Middle frontal gyrus (tissue), 1 donor: ENCODE data around the gene RAB6B.
A peak's percentile ranks its signal among the peaks of the same experiment; 100 is the strongest.

Experiments used
- DNase-seq: peaks from one replicate; pipeline ENCODE4 v3.0.0-alpha.2; 2015; ENCODE audit warnings: low spot score; ENCODE audit errors: extremely low spot score

The RAB6B gene

DNA sequence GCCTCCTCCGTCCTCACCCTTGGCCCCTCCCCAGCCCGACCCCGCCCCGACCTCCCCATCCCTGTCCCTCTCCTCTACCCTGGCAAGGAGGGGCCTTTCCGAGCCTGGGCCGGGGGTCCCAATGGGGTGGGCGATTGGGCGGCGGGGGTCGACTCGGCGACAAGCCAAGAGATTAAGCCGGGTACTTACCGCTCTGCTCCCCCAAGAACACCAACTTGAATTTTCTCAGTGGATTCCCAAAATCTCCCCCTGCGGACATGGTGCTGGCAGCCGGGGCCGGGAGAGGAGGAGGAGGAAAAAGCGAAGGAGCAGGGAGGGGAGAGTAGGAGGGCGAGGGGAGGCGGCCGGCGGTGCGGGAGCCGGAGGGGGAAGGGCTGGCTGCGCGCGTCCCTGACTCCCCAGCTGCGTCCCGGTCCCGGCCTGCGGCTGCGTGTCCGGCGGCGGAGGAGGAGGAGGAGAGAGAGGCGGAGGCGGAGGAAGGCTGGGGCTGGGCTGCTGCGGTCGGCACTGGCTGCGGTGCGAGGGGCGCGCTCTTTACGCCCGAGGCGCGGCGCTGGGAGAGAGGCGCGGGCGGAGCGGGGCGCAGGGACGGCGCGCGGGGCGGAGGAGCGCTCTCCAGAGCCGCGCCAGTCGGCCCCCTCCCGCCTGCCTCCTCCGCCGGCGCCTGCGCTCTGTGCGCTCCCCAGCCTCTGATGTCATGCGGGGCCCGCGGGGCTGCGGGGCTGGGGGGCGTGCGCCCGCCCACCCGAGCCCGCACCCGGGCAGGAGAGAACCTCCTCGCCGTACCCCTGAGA is at the start of gene RAB6B:
RAB6B (minus strand) TSS at position 675 of the 794 bp plus-strand sequence; CDS start at position 259, 416 bp downstream.
- DNase-seq, result peak; percentile 56

DNA sequence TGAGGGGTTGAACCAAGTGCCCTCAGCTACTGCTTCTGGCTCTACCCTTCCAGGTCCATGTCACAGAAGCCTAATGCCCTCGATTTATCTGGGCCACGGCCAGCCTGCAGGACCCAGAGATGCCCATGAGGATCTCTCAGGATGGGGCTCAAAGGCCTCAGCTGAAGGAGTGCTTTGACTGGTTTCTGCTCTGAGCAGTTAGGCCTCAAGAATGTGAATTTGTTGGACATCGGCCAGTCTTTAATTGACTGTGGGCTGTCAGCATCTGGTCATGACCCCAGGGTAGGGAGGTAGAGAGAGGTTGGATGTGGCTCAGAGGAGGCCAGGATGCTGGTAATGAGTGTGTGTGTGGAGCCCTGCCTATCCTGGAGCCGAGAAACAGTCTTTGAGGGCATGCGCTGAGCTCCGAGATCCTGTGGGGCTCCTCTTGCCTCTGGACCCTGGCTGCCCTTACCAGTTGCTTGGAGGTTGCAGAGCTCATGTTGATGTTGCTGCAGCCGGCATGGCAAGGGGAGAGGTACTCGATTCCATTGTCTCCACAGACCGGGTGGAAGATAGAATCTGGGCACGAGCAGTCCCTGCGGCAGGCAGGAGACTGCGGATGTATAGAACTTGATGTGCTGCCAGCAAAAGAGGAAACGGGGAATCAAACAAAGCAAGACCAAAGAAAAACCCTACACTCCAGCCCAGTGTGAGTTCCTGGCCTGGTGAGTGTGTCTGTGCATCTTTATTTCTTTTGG is 49.1 kb upstream of the RAB6B start:
- DNase-seq, result no peak

DNA sequence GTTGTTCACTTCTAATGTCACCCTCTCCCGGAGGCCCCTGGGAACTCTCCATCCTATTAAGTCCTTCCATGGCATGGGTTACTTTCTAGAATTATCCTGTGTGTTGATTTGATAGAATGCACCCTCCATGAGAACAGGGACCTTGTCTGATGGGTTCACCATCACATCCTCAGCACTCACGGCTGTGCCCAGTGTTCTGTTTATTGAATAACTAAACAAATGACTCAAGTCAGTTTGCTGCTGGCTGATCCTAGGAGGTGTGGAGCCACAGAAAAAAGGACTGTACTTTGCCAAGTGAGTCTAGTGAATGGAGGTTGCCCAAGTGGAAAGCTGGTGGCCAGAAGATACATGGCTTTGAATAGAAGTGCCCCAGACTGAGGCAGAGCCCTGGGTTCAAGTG is 48.5 kb upstream of the RAB6B start:
- no peak for DNase-seq

DNA sequence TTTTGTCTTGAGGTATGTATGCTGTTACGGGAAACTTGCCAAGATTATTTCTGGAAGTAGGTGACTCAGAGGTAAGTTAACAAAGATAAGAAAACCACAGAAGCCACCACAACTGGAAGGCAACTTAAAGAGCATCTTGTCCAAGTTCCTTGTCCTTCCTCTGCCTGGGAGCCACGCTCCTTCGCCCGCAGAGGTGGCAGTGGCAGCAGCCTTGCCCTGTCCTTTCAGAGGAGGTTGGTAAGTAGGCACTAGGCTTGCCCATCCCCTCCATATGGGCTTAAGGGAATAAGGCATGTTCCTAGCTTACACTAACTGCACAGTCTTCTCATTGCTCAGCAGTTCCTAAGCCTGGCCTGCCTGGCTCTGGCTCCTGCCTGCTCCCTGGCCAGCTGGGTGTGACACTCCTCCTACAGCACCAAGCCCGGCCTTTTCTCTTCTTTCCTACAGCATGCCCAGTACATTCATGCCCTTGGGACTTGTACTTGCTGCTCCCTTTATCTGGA is 48.0 kb upstream of the RAB6B start:
- no peak for DNase-seq

DNA sequence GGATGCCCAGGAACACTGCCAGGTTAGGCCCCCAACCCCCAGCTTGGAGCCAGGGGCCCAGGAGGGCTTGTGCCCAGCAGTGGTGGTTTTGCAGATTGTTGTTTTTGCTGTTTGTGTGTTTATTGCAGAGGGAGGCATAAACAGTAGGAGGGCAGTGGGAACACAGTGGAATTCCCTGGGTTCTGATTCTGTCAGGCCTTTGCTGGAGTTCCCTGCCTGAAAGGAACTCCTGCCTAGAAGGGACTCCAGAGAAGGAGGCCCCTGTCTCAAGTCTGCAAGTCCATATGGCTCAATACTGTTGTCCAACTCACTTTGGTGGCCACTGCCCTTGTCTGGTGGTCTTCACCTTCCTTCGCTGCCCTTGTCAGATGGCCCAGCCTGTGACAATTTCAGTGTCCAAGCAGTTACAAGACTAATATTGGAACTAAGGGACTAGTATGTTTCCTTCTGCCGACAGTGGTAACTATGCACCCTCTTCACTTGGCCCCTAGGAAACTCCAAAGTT is 47.4 kb upstream of the RAB6B start:
- DNase-seq, result no peak

DNA sequence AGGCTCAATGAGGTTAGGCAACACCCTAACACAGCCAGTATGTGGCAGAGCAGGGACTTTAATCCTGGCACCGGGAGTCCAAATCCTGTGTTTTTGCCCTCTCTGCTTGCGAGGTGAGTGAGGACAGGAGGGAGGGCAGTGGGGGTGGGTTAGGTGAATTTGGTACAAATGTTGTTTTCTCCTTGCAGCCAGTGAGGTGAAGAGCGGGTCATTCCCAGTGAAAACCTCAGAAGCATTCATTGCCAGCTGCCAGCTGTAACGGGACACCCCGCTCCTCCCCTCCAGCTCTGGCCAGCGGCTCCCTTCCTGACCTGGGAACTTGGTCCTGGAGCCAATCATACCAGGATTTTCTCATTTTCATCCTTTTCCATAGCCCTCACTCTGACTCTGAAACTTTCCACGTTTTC is 45.7 kb upstream of the RAB6B start:
- no peak for DNase-seq

DNA sequence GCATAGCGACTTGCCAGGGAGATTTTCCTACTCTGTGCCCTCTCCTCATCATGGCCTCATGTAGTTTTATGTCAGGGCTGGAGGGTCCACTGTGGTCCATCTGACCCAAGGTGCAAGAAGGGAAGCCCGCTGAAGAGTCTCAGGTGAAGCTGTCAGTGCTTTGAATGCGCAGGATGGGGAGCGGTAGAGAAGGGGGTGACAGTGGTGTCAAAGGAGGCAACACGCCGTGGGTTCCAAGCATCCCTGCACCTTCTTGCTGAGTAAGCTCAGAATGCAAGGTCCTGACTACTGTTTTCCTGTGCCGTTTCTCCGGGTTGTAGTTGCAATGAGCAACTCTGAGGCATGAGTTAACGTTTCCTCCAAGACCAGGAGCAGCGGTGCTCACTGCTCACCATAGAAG is 44.9 kb upstream of the RAB6B start:
- no peak for DNase-seq

DNA sequence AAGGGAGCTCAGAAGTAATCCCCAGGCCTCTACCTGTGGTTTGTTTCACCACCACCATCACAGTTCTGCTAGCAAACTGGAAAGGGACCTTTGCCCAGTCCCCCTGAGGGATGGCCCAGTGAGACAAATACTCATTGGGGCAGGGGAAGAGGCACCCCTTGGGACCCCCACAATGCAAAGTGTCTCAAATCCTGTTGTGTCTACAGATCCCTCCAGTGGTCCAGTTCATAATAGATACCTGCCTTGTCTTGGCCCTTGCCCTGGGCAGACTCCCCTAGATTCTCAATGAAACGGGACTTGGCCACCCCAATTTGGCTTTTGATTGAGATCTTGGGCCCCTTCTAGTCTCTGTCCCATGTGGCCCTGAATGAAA is 43.8 kb upstream of the RAB6B start:
- DNase-seq, result no peak

DNA sequence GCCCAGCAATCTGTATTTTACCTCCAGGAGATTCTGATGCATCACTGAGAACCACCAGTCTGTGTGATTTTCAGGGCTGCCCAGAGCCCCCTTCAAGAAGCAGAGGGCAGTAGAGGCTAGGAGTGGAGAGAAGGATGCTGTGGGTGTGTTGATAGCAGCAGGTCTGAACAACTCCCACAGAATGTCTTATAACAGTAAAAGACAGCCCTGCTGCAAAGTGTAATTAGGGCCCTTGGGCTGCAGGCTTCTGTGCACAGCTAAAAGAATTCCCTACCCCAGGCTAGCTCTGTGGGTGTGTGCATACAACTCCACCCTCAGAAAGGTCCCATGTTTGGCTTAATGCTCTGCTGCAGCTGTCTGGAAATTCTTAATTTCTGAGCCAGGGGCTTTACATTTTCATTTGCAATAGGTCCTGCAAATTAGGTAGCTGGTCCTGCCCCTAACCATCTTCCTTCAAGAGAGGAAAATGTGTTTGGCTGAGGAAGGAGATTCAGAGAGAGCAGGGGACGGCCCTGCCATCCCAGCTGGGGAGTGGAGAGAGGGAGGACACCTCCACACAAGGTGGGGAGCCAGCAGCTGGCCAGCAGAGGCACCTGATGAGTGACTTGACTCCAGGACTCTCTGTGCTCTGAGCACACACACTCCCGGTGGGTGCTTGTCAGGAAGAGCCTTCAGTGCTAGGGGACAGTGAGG is 43.2 kb upstream of the RAB6B start:
- DNase-seq, result peak; percentile 33

DNA sequence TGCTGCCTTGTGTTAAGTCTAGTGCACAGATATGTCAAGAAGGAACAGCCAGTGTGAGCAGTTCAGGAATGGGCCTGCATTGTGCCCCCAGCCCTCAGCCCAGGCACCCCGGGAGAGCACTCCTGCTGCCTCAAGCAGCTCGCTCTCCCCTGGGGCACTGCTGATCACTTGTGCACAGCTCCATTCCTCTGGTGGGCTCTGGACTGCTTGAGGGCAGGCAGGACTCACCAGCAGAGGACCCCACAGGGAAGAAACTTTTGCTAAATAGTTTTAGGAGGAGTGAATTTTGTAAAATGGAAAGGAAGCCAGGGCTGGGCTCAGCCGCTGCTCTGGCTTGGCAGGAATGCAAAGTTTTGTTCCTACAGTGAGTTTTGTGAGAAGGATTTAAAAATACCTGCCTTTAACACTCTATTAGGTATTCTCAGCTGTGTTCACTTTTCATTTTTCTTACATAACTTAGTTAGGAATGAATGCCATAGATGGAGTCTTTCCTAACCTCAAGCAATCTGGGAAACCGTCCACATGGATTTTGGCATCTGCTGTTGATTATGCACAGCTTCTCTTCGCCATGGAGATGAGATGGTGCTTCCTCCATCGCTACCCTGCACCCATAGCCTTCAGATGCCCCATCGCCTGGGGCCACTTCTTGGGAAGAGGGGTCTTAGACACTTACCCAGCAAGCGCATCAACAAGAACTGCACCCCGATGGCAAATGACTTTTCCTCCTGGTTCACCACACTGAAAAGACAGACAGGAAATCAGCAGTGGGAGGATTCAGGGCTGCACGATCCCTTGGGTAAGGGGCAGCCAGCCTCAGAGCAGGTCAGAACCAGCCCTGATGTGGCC is 42.3 kb upstream of the RAB6B start:
- peak; percentile 56 for DNase-seq

DNA sequence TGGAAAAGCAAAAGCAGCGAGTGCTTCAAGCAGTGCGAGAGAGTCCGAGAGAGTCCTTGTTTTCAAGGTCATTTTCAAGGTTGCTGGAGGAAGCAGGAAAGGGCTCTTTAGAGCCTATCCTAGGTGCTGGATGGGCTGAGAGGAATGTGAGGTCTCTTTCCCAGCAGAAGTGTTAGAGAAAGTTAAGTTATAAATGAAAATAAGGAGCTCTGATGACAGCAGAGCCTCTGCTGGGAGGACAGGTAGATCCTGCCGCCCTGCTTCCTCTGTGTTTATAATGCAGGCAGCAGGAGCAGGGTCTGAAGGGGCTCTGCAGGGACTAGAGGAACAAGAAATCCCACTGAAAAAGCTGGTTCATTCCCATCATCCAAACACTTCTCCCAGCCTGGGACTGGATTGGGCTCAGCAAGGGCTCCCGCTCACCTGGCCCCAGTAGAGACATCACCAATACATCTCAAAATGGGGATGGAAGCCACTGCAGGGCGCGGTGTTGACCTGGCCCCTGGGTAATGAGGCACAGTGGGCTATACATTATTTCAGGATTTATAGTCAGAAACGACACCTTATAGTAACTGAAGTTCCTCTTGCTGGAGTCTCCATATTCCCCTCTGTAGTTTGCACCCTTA is 41.5 kb upstream of the RAB6B start:
- DNase-seq, result no peak

DNA sequence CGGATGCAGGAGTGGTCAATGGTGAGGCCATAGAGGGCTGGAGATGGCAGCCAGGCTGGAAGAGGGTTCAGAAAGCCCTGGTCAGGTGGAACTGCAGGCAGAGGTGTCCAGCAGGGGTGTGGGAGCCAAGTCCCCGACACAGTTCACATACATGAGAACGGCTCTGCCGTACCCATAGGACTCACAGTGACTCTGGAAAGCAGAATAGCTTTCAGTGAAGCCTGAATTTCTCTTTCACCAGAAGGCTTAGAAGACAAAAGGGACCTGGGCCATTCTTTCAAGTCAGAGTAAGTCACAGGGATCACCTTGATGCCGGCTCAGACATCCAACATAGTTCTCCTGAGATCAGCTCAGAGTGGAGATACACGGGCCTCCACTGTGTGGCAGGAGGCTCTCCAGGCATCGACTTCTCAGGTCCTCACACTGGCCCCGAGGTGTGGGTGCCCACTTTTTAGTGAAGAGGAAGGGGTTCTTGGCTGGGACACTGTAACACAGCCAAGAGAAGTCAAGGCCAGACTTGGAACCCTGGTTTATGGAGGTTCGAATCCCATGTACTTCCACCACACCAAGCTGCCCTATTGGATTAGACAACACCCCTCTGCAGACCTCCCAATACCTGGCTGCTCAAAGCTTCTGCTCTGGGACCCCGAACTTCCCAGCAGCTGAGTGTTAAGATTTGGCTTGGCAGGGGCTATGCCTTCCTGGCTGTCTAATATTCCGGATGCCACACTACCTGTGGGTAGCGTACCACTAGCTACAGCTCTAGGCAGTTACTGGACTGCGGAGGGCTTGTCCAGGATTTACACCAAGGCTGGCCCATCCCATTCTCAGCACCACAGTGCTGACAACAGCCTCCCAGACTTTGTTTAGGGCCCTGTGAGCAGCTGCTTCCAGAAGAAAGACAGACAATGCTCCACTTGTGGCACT is 40.4 kb upstream of the RAB6B start:
- no peak for DNase-seq

DNA sequence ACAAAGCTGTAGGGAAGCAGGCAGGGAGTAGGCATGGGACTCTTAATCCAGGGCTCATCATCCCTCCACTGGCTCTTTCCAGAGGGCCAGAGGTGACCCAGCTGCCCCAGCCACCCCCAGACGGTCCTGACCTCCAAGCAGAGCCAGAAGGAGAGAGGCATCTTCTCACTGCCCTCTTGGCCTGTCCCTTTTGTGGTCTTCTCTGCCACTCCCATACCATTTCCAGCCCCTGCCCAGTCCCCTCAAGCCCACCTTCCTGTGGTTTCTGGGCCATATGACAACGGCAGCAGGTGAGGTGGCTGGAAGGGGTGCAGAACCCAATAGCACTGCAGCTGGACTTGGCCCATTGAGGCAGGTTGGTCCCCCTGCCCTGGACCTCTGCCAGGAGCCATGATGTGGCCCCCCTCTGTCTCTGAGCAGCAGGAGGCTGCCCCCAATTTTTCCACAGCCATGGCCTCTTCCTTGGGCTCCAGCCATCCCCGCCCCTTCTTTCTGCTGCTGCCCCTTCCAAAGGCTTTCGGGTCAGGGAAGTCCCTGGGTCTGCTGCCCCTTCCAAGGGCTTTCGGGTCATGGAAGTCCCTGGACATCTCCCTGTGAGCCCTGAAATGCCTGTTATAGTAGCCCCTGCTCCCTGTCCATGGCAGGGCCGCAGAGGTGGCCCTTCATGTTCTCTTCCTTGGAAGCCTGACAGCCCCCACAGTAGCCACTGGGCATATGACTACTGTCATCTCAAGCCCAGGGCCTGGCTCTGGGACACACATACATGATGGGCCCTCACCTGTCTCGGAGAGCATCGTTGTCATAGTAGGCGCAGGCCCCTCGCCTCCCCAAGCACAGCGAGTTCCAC is 39.5 kb upstream of the RAB6B start:
- no peak for DNase-seq

DNA sequence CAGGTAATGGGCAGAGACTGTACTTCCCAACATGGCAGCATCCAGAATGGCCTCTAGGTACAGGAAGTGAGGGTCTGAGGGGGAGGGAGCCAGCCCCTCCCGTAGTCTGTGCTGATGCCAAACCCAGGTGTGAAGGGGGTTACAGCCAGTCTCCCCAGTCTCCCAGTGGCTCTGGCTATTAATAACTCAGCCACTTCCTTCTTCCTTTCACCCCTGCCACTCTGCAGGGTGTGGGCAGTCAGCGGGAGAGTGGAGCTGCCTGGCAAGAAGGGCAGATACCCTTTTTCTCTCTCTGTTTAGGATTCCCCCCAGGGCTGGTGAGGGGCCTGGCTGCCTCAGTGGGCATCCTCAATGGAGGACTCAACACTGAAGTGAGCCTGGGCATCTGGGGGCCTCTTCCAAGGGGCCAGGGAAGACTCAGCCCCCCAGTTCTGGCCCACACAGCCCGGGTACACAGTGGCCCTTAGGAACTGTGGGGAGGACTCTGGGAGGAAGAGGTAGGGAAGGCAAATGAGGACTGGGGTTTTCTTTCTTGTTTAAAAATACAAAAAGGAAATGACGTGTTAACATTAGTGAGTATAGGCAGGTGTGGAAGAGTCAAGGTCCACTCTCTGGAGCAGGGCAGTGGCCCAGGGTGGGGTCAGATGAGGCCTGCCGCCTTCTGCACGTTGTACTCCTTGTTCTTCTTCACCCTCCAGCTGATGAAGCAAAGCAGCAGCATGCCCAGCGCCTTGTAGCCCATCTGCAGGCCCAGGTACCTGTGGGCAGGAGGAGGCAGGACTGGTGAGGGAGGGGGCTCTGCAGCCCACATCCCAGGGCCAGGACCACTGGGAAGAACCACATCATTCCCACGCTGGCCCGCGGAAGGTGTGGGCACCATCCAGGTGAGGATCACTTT is 38.6 kb upstream of the RAB6B start:
- DNase-seq, result no peak

DNA sequence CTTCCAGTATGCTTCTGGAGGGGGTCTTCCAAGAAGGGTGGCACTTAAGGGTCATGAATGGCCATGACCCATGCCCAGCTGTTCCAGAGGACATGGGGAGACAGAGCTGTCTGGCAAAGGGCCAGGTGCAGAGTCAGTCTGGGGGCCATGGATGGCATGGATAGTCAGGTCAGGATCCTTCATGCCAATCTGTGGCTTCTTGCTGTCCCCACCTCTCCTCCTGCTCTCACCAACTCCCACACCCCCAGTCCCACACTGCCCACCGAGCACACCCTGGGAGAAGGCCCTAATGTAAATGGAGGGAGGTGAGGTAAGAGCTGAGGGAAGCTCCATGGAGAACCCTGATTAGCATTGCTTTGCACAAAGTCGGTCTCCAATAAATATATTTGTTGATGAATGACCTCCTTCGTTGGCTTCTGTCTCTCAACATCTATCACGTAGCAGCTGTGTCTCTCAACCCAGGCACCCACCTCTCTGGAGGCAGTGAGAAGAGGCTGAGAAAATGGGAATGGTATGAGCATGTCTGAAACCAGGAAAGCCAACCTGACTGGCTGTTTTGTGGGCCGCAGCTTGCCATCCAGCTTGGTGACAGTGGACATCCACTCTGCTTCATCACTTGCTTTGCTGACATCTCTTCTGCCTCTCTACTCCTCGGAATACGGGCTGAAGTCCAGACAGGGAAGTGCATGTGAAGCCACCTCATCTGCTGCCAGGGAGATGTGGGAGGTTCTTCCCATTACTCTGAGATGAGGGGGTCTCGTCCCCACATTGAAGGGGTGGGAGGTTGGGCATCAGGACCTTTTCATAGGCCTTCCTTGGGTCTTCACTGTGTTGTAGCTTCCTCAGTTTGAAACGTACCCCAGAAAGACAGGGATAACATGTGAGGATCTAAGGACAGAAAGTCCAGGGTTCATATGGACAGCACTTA is 37.7 kb upstream of the RAB6B start:
- no peak for DNase-seq

DNA sequence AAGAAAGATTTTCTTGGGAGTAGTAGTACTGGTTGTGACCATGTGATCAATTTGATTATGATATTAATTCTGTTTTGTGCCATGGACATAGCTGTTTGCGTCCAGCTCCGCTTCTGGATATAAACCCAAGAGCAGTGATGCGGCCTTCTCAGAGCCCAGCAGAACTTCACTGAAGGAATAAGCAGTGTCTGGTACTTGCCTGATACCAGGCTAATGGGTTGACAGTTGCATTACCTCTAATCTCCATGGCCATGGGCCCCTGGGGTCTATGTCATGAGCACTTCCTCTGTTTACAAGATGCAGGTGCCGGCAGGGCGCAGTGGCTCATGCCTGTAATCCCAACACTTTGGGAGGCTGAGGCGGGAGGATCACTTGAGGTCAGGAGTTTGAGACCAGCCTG is 36.3 kb upstream of the RAB6B start:
- DNase-seq, result no peak
